BJ (cell line): ENCODE results near the gene C12orf42. TPM values are rescaled to one million over a fixed set of nuclear protein-coding genes. Genes with fewer than 3 reads are reported as not detected.

ENCODE experiments used
- CTCF ChIA-PET: fragments of 350-600 bp; formaldehyde crosslinking; extraction: SDS; loops from one replicate; lab custom pipeline; 2021; ENCODE audit warnings: antibody characterized with exemption, inconsistent platforms; lab: Yijun Ruan, JAX
- POLR2A ChIA-PET: fragments of 300-600 bp; sonication (Branson Sonifier 250); formaldehyde crosslinking; extraction: SDS; loops from one replicate; lab custom pipeline; 2021; ENCODE audit warnings: antibody characterized with exemption; lab: Charles Lee
- DNase-seq: peaks from one replicate; pipeline ENCODE4 v3.0.0-alpha.2; 2011; ENCODE audit warnings: low read depth
- H3K27me3 ChIP-seq: 2 replicates; pipeline ENCODE4 v1.6.0; 2011; ENCODE audit warnings: low read length; ENCODE audit not compliant: control insufficient read depth, insufficient read depth
- H3K36me3 ChIP-seq: 2 replicates; pipeline ENCODE4 v1.5.1; 2011; ENCODE audit warnings: low read length; ENCODE audit not compliant: control insufficient read depth, insufficient read depth
- H3K4me3 ChIP-seq: 2 replicates; pipeline ENCODE4 v1.5.1; 2011; ENCODE audit warnings: low read depth, mild to moderate bottlenecking, control low read depth, low read length
- CTCF ChIP-seq: IDR thresholded peaks from 2 replicates; pipeline ENCODE4 v1.5.1; 2011; ENCODE audit warnings: low read depth, mild to moderate bottlenecking, control low read depth, inconsistent platforms, low read length, moderate library complexity; ENCODE audit not compliant: insufficient read depth
- polyA plus RNA-seq: library from polyadenylated mRNA; depleted of rRNA; stranded (reverse); fragments of >200 nt; gene quantifications from 2 replicates; pipeline ENCODE4 v1.2.3, GENCODE V29; 2011

Gene C12orf42
- polyA plus RNA-seq, 1 experiment, result not detected

GRCh38 chr12:103457471-103457870, 38.3 kb downstream of the C12orf42 start:
- no peak for TF ChIP-seq CTCF
- POLR2A ChIA-PET, result no interaction called here
- no peak for DNase-seq
- no peaks in the 10 kb centered on the region for H3K36me3 ChIP-seq
- CTCF ChIA-PET, result no interaction called here
- H3K4me3 ChIP-seq, result no peak overlapping the region
- no peaks in the 10 kb centered on the region for H3K27me3 ChIP-seq

- CTCF ChIA-PET, result no interaction called here
- POLR2A ChIA-PET, result no interaction called here
- Histone ChIP-seq H3K36me3 (no peaks in the 10 kb centered on the region), H3K4me3 (no peak overlapping the region), H3K27me3 (no peaks in the 10 kb centered on the region)
- no peak for DNase-seq
- TF ChIP-seq CTCF, result no peak
These were observed 39.8 kb downstream of the C12orf42 start for GRCh38 chr12:103456006-103456405.

- ChIA-PET POLR2A (no interaction called here), CTCF (interaction anchor here (1.6 kb wide), 1 partner anchor 8 kb away, joined by 4 read pairs; no protein-coding TSS in a partner anchor)
- no peak overlapping the region for H3K4me3 ChIP-seq
- no peak for TF ChIP-seq CTCF
- DNase-seq, result no peak
- no peaks in the 10 kb centered on the region for H3K27me3 ChIP-seq
- H3K36me3 ChIP-seq, result no peaks in the 10 kb centered on the region
These were observed 40.6 kb downstream of the C12orf42 start for GRCh38 chr12:103455020-103455763.

- POLR2A ChIA-PET, result no interaction called here
- CTCF ChIA-PET, result no interaction called here
- no peaks in the 10 kb centered on the region for H3K36me3 ChIP-seq
- no peaks in the 10 kb centered on the region for H3K27me3 ChIP-seq
- DNase-seq, result no peak
- no peak for TF ChIP-seq CTCF
- H3K4me3 ChIP-seq, result no peak overlapping the region
These were observed 50.8 kb downstream of the C12orf42 start for GRCh38 chr12:103444983-103445382.

- Histone ChIP-seq H3K4me3 (no peak overlapping the region), H3K27me3 (no peaks in the 10 kb centered on the region), H3K36me3 (no peaks in the 10 kb centered on the region)
- no peak for DNase-seq
- POLR2A ChIA-PET, result no interaction called here
- CTCF ChIA-PET, result no interaction called here
- no peak for TF ChIP-seq CTCF
These were observed 52.9 kb downstream of the C12orf42 start for GRCh38 chr12:103442822-103443221.
